Measurements from ENCODE around the gene FOSB.

DNA sequence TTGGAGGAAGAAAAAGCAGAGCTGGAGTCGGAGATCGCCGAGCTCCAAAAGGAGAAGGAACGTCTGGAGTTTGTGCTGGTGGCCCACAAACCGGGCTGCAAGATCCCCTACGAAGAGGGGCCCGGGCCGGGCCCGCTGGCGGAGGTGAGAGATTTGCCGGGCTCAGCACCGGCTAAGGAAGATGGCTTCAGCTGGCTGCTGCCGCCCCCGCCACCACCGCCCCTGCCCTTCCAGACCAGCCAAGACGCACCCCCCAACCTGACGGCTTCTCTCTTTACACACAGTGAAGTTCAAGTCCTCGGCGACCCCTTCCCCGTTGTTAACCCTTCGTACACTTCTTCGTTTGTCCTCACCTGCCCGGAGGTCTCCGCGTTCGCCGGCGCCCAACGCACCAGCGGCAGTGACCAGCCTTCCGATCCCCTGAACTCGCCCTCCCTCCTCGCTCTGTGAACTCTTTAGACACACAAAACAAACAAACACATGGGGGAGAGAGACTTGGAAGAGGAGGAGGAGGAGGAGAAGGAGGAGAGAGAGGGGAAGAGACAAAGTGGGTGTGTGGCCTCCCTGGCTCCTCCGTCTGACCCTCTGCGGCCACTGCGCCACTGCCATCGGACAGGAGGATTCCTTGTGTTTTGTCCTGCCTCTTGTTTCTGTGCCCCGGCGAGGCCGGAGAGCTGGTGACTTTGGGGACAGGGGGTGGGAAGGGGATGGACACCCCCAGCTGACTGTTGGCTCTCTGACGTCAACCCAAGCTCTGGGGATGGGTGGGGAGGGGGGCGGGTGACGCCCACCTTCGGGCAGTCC, 5.0 kb downstream of the FOSB start:
- TF ChIP-seq, protein P1, sequence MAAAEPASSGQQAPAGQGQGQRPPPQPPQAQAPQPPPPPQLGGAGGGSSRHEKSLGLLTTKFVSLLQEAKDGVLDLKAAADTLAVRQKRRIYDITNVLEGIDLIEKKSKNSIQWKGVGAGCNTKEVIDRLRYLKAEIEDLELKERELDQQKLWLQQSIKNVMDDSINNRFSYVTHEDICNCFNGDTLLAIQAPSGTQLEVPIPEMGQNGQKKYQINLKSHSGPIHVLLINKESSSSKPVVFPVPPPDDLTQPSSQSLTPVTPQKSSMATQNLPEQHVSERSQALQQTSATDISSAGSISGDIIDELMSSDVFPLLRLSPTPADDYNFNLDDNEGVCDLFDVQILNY (CRISPR knock-in tag; IDR thresholded peaks at IDR 0.05) = no peak
- TF ChIP-seq SP1 (CRISPR knock-in tag; conservative IDR thresholded peaks at IDR 0.05) (no peak), ELF4 (CRISPR knock-in tag; IDR thresholded peaks at IDR 0.05; ENCODE audit: low read depth) (no peak), CTCF (IDR thresholded peaks at IDR 0.05) (no peak), ZNF138 (CRISPR knock-in tag; conservative IDR thresholded peaks at IDR 0.05) (no peak), ZNF396 (CRISPR knock-in tag; IDR thresholded peaks at IDR 0.05; ENCODE audit: borderline replicate concordance) (no peak), RELA (CRISPR knock-in tag; IDR thresholded peaks at IDR 0.05; ENCODE audit: borderline replicate concordance) (no peak), NR2C2 (CRISPR knock-in tag; IDR thresholded peaks at IDR 0.05) (no peak), TP53 (CRISPR knock-in tag; IDR thresholded peaks at IDR 0.05) (no peak), STAT6 (CRISPR knock-in tag; conservative IDR thresholded peaks at IDR 0.05; ENCODE audit: low read depth) (no peak), ZNF263 (CRISPR knock-in tag; IDR thresholded peaks at IDR 0.05; ENCODE audit: low read depth) (no peak), NR3C1 (CRISPR knock-in tag; conservative IDR thresholded peaks at IDR 0.05; ENCODE audit: low read depth) (no peak), MXD4 (CRISPR knock-in tag; IDR thresholded peaks at IDR 0.05; ENCODE audit: borderline replicate concordance) (no peak)
- TF ChIP-seq, protein P2, sequence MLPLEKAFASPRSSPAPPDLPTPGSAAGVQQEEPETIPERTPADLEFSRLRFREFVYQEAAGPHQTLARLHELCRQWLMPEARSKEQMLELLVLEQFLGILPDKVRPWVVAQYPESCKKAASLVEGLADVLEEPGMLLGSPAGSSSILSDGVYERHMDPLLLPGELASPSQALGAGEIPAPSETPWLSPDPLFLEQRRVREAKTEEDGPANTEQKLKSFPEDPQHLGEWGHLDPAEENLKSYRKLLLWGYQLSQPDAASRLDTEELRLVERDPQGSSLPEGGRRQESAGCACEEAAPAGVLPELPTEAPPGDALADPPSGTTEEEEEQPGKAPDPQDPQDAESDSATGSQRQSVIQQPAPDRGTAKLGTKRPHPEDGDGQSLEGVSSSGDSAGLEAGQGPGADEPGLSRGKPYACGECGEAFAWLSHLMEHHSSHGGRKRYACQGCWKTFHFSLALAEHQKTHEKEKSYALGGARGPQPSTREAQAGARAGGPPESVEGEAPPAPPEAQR (CRISPR knock-in tag; IDR thresholded peaks at IDR 0.05) = no peak
